Stomach (tissue), 9 donors: ENCODE results near the gene RASAL2. TPM values are rescaled to one million over a fixed set of nuclear protein-coding genes. Genes with fewer than 3 reads are reported as not detected.

Experiments
- DNase-seq, 2 donors: peaks; one replicate each; pipeline versions ENCODE4 v3.0.0 to v3.0.0-alpha.2; 2013 to 2019
- H3K27ac ChIP-seq, 5 donors: fragments of 200-600 bp in 4 of 5; sonication (generic) in 4 of 5; one replicate each; pipeline ENCODE4 v1.5.1; 2013 to 2019; ENCODE audit warnings: mild to moderate bottlenecking in 1 of 5, moderate library complexity in 1 of 5
- H3K27me3 ChIP-seq, 3 donors: fragments of 200-600 bp; sonication (generic); one replicate each; pipeline ENCODE4 v1.5.1; 2017 to 2019; ENCODE audit warnings: mixed run types in 1 of 3
- H3K36me3 ChIP-seq, 4 donors: fragments of 200-600 bp; sonication (generic); 1 replicate in 3 of 4; 2 replicates in 1 of 4; pipeline ENCODE4 v1.5.1; 2016 to 2019
- H3K4me1 ChIP-seq, 4 donors: fragments of 200-600 bp; sonication (generic); one replicate each; pipeline ENCODE4 v1.5.1; 2016 to 2019
- H3K4me3 ChIP-seq, 4 donors: fragments of 200-600 bp; sonication (generic) in 3 of 4; one replicate each; pipeline ENCODE4 v1.5.1; 2016 to 2019; ENCODE audit warnings: mild to moderate bottlenecking in 1 of 4
- H3K9me3 ChIP-seq, 4 donors: fragments of 200-600 bp; sonication (generic); one replicate each; pipeline ENCODE4 v1.5.1; 2016 to 2019
- EP300 ChIP-seq: sonication (generic); formaldehyde crosslinking; IDR thresholded peaks from one replicate; pipeline ENCODE4 v1.6.1; 2017; ENCODE audit warnings: antibody characterized with exemption
- POLR2A ChIP-seq, 4 donors: fragments of 450-650 bp; IDR thresholded peaks; one replicate each; pipeline ENCODE4 v1.6.1; 2016; ENCODE audit warnings: antibody characterized with exemption in 4 of 4, control low read depth in 2 of 4, mild to moderate bottlenecking in 1 of 4, moderate library complexity in 1 of 4
- POLR2AphosphoS5 ChIP-seq, 3 donors: sonication (generic); formaldehyde crosslinking; IDR thresholded peaks; one replicate each; pipeline ENCODE4 v1.6.1; 2016; ENCODE audit warnings: antibody characterized with exemption in 3 of 3
- WGBS, 5 donors: extraction: QIAGEN DNeasy Blood & Tissue Kit in 3 of 5; methylation state at CpG; one replicate each; pipeline versions ENCODE4 v1.1.5 to v1.1.7; 2013 to 2018; 5-methylcytosine and 5-hydroxymethylcytosine counted together
- intact Hi-C: fragments of 100-400 bp; cut with DNase I; formaldehyde crosslinking; loops from one replicate; pipeline ENCODE4 v1.15.1; 2023; ENCODE audit warnings: low total_unique reads
- polyA plus RNA-seq, 3 donors: library from polyadenylated mRNA; stranded (reverse); fragments of 200-250 nt; gene quantifications; one replicate each; pipeline ENCODE4 v1.2.3, GENCODE V29; 2013
- total RNA-seq, 5 donors: library from RNA; depleted of rRNA; stranded (reverse); fragments of >200 nt; gene quantifications; one replicate each; pipeline versions ENCODE4 v1.1.0 to v1.2.3, GENCODE V29; 2014 to 2016
- TF ChIP-seq, protein P1 (sequence below), 7 experiments: fragments of 450-650 bp in 4 of 7; fragments of 200-600 bp in 3 of 7; sonication (generic) in 3 of 7; IDR thresholded peaks; one replicate each; pipeline ENCODE4 v1.5.1; 2016 to 2019; ENCODE audit warnings: antibody characterized with exemption in 7 of 7, control low read depth in 2 of 7, mild to moderate bottlenecking in 1 of 7
- donor health status: healthy with polysubstance abuse.
- donor health status: Bipolar disorder and iron deficiency.
- donor health status: healthy.

RASAL2 gene
- total and polyA plus RNA-seq, 8 donors, result 1.2 to 47.5 (median 14.3) TPM

DNA sequence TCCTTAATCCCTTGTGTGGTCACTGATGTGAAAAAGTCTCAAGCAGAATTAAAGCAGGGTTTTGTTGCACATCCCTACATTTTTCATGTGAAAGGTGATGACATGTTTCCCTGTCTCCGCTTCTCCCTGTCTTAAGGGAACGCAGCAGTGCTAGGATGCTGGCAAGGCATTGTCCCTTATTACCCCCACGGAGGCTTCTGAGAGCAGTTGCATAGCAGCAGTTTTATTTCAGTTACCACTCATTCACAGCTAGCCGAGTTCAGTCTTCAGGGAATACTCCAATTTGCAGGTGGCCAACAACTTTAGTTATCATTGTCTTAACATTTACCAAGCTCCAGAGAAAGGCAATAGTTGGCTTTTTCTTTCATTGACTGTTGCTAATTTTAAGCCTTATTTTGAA is 313.8 kb downstream of the RASAL2 start:
- intact Hi-C loops, result no loop called here
- Histone ChIP-seq H3K9me3 (no peaks in the 10 kb centered on the region), H3K4me3 (no peak overlapping the region), H3K36me3 (no peaks in the 10 kb centered on the region), H3K4me1 (peaks cover 0 to 4% (median 0%) of the 10 kb centered on the region in 4 donors), H3K27ac (no peak overlapping the region), H3K27me3 (no peaks in the 10 kb centered on the region)
- peak in 1 of 2 donors; percentile 16 for DNase-seq
- WGBS, 5 donors, result 64 to 70% (median 68%) methylated on average over 4 of the region's 4 CpGs
- TF ChIP-seq EP300, result no peak
- TF ChIP-seq, protein P1, sequence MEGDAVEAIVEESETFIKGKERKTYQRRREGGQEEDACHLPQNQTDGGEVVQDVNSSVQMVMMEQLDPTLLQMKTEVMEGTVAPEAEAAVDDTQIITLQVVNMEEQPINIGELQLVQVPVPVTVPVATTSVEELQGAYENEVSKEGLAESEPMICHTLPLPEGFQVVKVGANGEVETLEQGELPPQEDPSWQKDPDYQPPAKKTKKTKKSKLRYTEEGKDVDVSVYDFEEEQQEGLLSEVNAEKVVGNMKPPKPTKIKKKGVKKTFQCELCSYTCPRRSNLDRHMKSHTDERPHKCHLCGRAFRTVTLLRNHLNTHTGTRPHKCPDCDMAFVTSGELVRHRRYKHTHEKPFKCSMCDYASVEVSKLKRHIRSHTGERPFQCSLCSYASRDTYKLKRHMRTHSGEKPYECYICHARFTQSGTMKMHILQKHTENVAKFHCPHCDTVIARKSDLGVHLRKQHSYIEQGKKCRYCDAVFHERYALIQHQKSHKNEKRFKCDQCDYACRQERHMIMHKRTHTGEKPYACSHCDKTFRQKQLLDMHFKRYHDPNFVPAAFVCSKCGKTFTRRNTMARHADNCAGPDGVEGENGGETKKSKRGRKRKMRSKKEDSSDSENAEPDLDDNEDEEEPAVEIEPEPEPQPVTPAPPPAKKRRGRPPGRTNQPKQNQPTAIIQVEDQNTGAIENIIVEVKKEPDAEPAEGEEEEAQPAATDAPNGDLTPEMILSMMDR (IDR thresholded peaks at IDR 0.05), result no peak
- TF ChIP-seq POLR2AphosphoS5 (IDR thresholded peaks at IDR 0.05), result no peak
- no peak for TF ChIP-seq POLR2A (IDR thresholded peaks at IDR 0.05)

DNA sequence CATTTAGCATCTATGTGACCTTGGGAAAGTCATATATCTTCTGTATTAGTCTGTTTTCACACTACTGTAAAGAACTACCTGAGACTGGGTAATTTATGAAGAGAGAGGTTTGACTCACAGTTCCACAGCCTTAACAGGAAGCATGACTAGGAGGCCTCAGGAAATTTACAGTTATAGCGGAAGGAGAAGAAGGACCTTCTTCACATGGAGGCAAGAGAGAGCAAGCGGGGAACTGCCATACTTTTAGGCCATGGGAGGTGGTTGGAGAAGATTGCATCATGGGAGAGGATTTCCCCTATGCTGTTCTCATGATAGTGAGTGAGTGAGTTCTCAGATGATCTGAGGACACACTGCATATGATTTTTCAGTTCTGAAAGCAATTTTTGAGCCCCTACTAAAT is 315.0 kb downstream of the RASAL2 start:
- H3K36me3 ChIP-seq, result no peaks in the 10 kb centered on the region
- no peak overlapping the region for H3K27ac ChIP-seq
- TF ChIP-seq, protein P1 (IDR thresholded peaks at IDR 0.05), result no peak
- no peak for TF ChIP-seq EP300
- no peak for TF ChIP-seq POLR2A (IDR thresholded peaks at IDR 0.05)
- no peak for TF ChIP-seq POLR2AphosphoS5 (IDR thresholded peaks at IDR 0.05)
- H3K9me3 ChIP-seq, result no peaks in the 10 kb centered on the region
- no peak for DNase-seq
- WGBS, 5 donors, result 84 to 98% (median 91%) methylated on average over 2 of the region's 2 CpGs
- intact Hi-C loops, result no loop called here
- no peak overlapping the region for H3K4me3 ChIP-seq
- H3K27me3 ChIP-seq, result no peaks in the 10 kb centered on the region
- peaks cover 0 to 4% (median 0%) of the 10 kb centered on the region in 4 donors for H3K4me1 ChIP-seq

DNA sequence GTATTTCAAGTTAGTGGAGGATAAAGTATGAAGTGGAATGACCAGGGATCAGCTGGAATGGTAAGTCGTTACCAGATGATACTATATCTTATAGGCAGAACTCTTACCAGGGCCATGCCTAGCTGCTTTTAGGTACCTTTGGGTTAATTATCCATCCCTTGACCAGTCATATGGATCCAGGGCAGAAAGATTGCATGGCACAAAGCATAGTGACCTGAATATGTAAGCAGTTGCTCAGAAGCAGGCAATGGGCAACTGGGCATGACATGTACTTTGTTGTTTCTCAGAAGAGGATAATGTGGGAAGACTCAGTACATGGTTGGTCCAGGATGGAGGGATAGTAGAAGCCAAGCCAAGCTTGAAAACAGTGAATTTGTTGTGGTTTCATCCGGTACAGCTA is 315.6 kb downstream of the RASAL2 start:
- Histone ChIP-seq H3K9me3 (no peaks in the 10 kb centered on the region), H3K27ac (no peak overlapping the region), H3K36me3 (no peaks in the 10 kb centered on the region), H3K4me3 (no peak overlapping the region), H3K4me1 (peaks cover 0 to 4% (median 0%) of the 10 kb centered on the region in 4 donors), H3K27me3 (no peaks in the 10 kb centered on the region)
- no peak for DNase-seq
- intact Hi-C loops, result no loop called here
- WGBS, 5 donors, result 92 to 95% (median 93%) methylated on average over 2 of the region's 2 CpGs
- no peak for TF ChIP-seq POLR2A (IDR thresholded peaks at IDR 0.05)
- no peak for TF ChIP-seq EP300
- TF ChIP-seq, protein P1 (IDR thresholded peaks at IDR 0.05), result no peak
- TF ChIP-seq POLR2AphosphoS5 (IDR thresholded peaks at IDR 0.05), result no peak

DNA sequence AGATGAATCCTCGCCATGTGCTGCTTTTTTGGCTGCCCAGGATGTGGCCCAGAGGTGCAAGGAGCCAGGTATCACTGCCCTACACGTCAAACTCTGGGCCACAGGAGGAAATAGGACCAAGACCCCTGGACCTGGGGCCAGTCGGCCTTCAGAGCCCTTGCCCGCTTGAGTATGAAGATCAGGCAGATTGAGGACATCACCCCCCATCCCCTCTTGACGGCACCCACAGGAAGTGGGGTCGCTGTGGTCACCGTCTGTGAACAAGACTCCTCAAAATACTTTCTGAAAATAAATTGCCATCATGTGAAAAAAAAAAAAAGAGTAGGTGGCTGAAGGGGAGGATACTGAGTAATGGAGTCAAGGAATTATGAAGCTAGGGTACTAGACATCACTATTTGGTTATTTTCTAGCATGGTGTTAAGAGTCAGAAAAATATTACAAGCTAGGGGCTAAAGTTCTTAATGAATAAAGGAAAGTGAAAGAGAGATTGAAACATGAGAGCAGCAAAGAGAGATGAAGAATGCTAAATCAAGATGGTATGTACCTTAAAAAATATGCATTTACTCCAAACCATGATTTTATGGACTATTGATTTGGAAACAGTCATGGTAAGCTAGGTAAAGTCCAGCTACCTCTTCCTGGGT is 318.0 kb downstream of the RASAL2 start:
- intact Hi-C loops, result no loop called here
- Histone ChIP-seq H3K4me3 (no peak overlapping the region), H3K27me3 (no peaks in the 10 kb centered on the region), H3K4me1 (peaks cover 0 to 4% (median 0%) of the 10 kb centered on the region in 4 donors), H3K36me3 (no peaks in the 10 kb centered on the region), H3K9me3 (no peaks in the 10 kb centered on the region), H3K27ac (no peak overlapping the region)
- TF ChIP-seq EP300 (no peak), POLR2A (IDR thresholded peaks at IDR 0.05) (no peak), POLR2AphosphoS5 (IDR thresholded peaks at IDR 0.05) (no peak)
- TF ChIP-seq, protein P1 (IDR thresholded peaks at IDR 0.05), result no peak
- WGBS, 5 donors, result 78 to 89% (median 83%) methylated on average over 7 of the region's 7 CpGs
- no peak for DNase-seq
